NCI-H2227 treated with DMSO at 0.1 percent for 48 hours (cell line): ENCODE results near the gene LRRC57.

Experiments
- DNase-seq: peaks from one replicate; lab custom pipeline; 2025; lab: John Stamatoyannopoulos, UW

The LRRC57 gene

GRCh38 chr15:42490671-42491538, 57.7 kb downstream of the LRRC57 start, which contains the start of gene ZNF106:
Gene ZNF106, minus strand, starts transcription at chr15:42491141. Its CDS starts 18,852 bp downstream, at chr15:42472289.
- peak; percentile 76 for DNase-seq

GRCh38 chr15:42490291-42490670, 58.3 kb downstream of the LRRC57 start:
- no peak for DNase-seq
